Measurements from ENCODE around the gene CACTIN.
A peak's percentile ranks its signal among the peaks of the same experiment; 100 is the strongest.

CACTIN gene

DNA sequence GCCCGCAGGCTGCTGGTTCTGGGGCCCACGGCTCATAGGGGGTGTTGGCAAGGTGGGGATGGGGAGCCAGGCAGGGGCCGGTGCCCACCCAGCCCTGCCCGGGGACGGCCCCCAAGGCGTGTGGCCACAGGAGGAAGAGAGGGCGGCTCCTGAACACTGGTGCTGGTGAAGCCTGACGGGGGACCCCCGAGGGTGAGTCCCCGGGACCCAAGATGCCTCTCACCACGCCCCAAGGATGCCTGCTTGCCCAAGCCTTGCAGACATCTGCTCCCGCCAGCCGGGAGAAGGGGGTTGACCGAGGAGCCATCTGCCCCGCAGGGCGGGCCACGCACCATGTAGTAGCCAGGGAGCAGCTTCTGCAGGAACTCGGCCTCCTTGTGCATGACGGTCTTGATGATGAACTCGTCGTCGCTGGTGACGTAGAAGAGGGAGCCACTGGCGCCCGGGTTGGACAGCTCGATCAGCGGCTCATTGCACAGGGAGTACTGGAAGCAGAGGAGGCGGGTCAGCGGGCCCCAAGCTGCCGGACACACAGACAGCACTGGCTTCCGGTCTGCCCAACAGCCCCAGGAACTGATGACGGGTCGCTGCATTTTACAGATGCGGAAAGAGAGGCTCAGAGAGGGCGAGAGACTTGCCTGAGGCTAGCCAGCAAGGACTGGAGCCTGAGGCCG is 29.6 kb upstream of the CACTIN start:
- peak overlapping the region; percentile 99 for H3K27ac ChIP-seq
- DNase-seq = peak; percentile 93
- H3K27me3 ChIP-seq (ENCODE audit: insufficient read depth, low read depth, severe bottlenecking) = no peaks in the 10 kb centered on the region
- peaks cover 94% of the 10 kb centered on the region for H3K36me3 ChIP-seq
- H3K9me3 ChIP-seq (ENCODE audit: severe bottlenecking) = no peaks in the 10 kb centered on the region
- TF ChIP-seq, protein P1, sequence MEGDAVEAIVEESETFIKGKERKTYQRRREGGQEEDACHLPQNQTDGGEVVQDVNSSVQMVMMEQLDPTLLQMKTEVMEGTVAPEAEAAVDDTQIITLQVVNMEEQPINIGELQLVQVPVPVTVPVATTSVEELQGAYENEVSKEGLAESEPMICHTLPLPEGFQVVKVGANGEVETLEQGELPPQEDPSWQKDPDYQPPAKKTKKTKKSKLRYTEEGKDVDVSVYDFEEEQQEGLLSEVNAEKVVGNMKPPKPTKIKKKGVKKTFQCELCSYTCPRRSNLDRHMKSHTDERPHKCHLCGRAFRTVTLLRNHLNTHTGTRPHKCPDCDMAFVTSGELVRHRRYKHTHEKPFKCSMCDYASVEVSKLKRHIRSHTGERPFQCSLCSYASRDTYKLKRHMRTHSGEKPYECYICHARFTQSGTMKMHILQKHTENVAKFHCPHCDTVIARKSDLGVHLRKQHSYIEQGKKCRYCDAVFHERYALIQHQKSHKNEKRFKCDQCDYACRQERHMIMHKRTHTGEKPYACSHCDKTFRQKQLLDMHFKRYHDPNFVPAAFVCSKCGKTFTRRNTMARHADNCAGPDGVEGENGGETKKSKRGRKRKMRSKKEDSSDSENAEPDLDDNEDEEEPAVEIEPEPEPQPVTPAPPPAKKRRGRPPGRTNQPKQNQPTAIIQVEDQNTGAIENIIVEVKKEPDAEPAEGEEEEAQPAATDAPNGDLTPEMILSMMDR (IDR thresholded peaks at IDR 0.05; ENCODE audit: low read depth, low read length) = no peak
- peak overlapping the region; percentile 17; the same call in 1 of the 2 replicates for H3K4me3 ChIP-seq (ENCODE audit: low read depth, low read length)

DNA sequence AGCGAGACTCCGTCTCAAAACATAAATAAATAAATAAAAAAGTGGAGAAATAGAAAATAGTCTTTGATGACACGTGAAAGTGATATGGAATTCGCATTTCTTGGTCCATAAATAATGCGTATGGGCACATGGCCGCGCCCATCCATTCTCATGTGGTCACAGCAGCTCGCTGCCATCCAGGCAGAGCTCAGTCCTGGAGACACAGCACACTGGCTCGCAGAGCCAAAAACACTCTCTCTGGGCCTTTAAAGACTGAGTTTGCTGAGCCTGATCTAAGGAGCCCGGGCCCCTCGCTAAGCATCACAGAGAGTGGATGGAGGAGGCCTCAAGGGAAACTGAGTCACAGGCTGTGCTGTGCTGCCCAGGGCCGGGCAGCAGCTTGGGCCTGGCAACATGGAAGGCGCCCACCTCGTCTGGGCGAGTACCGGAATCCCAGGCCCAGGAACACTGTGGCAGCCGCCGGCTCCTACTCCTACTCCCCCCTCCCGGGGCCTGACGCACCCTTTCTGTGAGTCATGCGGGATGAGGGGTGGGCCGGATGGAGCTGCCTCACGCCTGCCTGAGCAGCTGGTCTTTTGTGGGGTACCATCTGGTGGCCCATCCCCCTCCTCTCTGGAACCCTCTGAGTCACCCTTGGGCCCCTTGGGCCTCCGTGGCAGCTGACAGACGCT is 28.9 kb upstream of the CACTIN start:
- peak; percentile 98 for DNase-seq
- TF ChIP-seq, protein P1 (IDR thresholded peaks at IDR 0.05; ENCODE audit: low read depth, low read length) = no peak
- Histone ChIP-seq H3K27ac (peak overlapping the region; percentile 99), H3K4me3 (ENCODE audit: low read depth, low read length) (no peak overlapping the region; the same call in 1 of the 2 replicates), H3K9me3 (ENCODE audit: severe bottlenecking) (no peaks in the 10 kb centered on the region), H3K36me3 (peaks cover 92% of the 10 kb centered on the region), H3K27me3 (ENCODE audit: insufficient read depth, low read depth, severe bottlenecking) (no peaks in the 10 kb centered on the region)

GRCh38 chr19:3653865-3654513 is 27.4 kb upstream of the CACTIN start:
- H3K9me3 ChIP-seq (ENCODE audit: severe bottlenecking) = no peaks in the 10 kb centered on the region
- H3K27ac ChIP-seq = peak overlapping the region; percentile 99
- peak; percentile 55 for DNase-seq
- TF ChIP-seq, protein P1 (IDR thresholded peaks at IDR 0.05; ENCODE audit: low read depth, low read length) = peak; percentile 70
- no peaks in the 10 kb centered on the region for H3K27me3 ChIP-seq (ENCODE audit: insufficient read depth, low read depth, severe bottlenecking)
- H3K4me3 ChIP-seq (ENCODE audit: low read depth, low read length) = no peak overlapping the region
- H3K36me3 ChIP-seq = peaks cover 83% of the 10 kb centered on the region

- H3K4me3 ChIP-seq (ENCODE audit: low read depth, low read length) = no peak overlapping the region
- TF ChIP-seq, protein P1 (IDR thresholded peaks at IDR 0.05; ENCODE audit: low read depth, low read length) = no peak
- H3K36me3 ChIP-seq = peaks cover 80% of the 10 kb centered on the region
- H3K27ac ChIP-seq = peak overlapping the region; percentile 99
- no peaks in the 10 kb centered on the region for H3K27me3 ChIP-seq (ENCODE audit: insufficient read depth, low read depth, severe bottlenecking)
- DNase-seq = no peak
- no peaks in the 10 kb centered on the region for H3K9me3 ChIP-seq (ENCODE audit: severe bottlenecking)
These were observed 26.6 kb upstream of the CACTIN start for GRCh38 chr19:3653081-3653795.

GRCh38 chr19:3652422-3652821 is 25.8 kb upstream of the CACTIN start:
- Histone ChIP-seq H3K4me3 (ENCODE audit: low read depth, low read length) (no peak overlapping the region), H3K9me3 (ENCODE audit: severe bottlenecking) (no peaks in the 10 kb centered on the region), H3K27ac (no peak overlapping the region), H3K27me3 (ENCODE audit: insufficient read depth, low read depth, severe bottlenecking) (no peaks in the 10 kb centered on the region), H3K36me3 (peaks cover 80% of the 10 kb centered on the region)
- no peak for DNase-seq
- TF ChIP-seq, protein P1 (IDR thresholded peaks at IDR 0.05; ENCODE audit: low read depth, low read length) = no peak
